Nephron (organoid): Measurements from ENCODE around the gene SLC27A5.
A peak's percentile ranks its signal among the peaks of the same experiment; 100 is the strongest.
"Not testable (repeated sequence)": the region's sequence is repeated elsewhere in the genome, so short reads cannot be mapped to it uniquely, and the experiment has no call there.

Experiments
- H3K27ac Mint-ChIP-seq, 3 experiments: 2 replicates each; pipeline ENCODE4 v1.8.0; 2020; ENCODE audit warnings: mixed read lengths in 3 of 3, mild to moderate bottlenecking in 2 of 3, moderate library complexity in 1 of 3
- H3K27me3 Mint-ChIP-seq: 2 replicates; pipeline ENCODE4 v1.8.0; 2021; ENCODE audit warnings: low read depth, mild to moderate bottlenecking, moderate library complexity, mixed read lengths
- H3K36me3 Mint-ChIP-seq: 2 replicates; pipeline ENCODE4 v1.8.0; 2020; ENCODE audit warnings: low read depth, mixed read lengths
- H3K4me1 Mint-ChIP-seq: 2 replicates; pipeline ENCODE4 v1.8.0; 2020; ENCODE audit warnings: mixed read lengths
- H3K4me3 Mint-ChIP-seq, 3 experiments: 2 replicates each; pipeline ENCODE4 v1.8.0; 2020; ENCODE audit warnings: mild to moderate bottlenecking in 3 of 3, mixed read lengths in 3 of 3, moderate library complexity in 2 of 3
- H3K9me3 Mint-ChIP-seq: 2 replicates; pipeline ENCODE4 v1.8.0; 2020; ENCODE audit warnings: mixed read lengths
- CTCF ChIP-seq, 3 experiments: fragments of 200-600 bp; sonication (generic); IDR thresholded peaks; one replicate each; pipeline ENCODE4 v1.5.0; 2021; ENCODE audit warnings: antibody characterized with exemption in 3 of 3; ENCODE audit not compliant: unreplicated experiment in 3 of 3

Gene SLC27A5

GRCh38 chr19:58547323-58548312 lies 35.8 kb upstream of the SLC27A5 start:
- peak overlapping the region; percentile 97 to 99 (median 97) for H3K4me3 Mint-ChIP-seq
- peaks cover 9% of the 10 kb centered on the region for H3K27me3 Mint-ChIP-seq
- no peaks in the 10 kb centered on the region for H3K9me3 Mint-ChIP-seq
- H3K27ac Mint-ChIP-seq = peak overlapping the region in 2 of 3 experiments; percentile 44 to 54
- peaks cover 53% of the 10 kb centered on the region for H3K36me3 Mint-ChIP-seq
- TF ChIP-seq CTCF (IDR thresholded peaks at IDR 0.05; ENCODE audit: unreplicated experiment in 3 of 3) = no peak
- H3K4me1 Mint-ChIP-seq = peaks cover 27% of the 10 kb centered on the region

- Mint-ChIP-seq H3K9me3 (no peaks in the 10 kb centered on the region), H3K4me1 (peaks cover 27% of the 10 kb centered on the region), H3K36me3 (peaks cover 43% of the 10 kb centered on the region), H3K4me3 (peak overlapping the region; percentile 97 to 99 (median 97)), H3K27me3 (peaks cover 10% of the 10 kb centered on the region), H3K27ac (peak overlapping the region; percentile 70 to 93 (median 92))
- no peak for TF ChIP-seq CTCF (IDR thresholded peaks at IDR 0.05; ENCODE audit: unreplicated experiment in 3 of 3)
Measured at GRCh38 chr19:58546019-58546530, 34.3 kb upstream of the SLC27A5 start.

GRCh38 chr19:58545286-58546018 lies 33.7 kb upstream of the SLC27A5 start:
- H3K27ac Mint-ChIP-seq = peak overlapping the region; percentile 70 to 93 (median 92)
- peaks cover 40% of the 10 kb centered on the region for H3K36me3 Mint-ChIP-seq
- peak overlapping the region; percentile 97 to 99 (median 97) for H3K4me3 Mint-ChIP-seq
- no peaks in the 10 kb centered on the region for H3K9me3 Mint-ChIP-seq
- TF ChIP-seq CTCF (IDR thresholded peaks at IDR 0.05; ENCODE audit: unreplicated experiment in 3 of 3) = no peak
- H3K27me3 Mint-ChIP-seq = peaks cover 11% of the 10 kb centered on the region
- H3K4me1 Mint-ChIP-seq = peaks cover 27% of the 10 kb centered on the region

GRCh38 chr19:58544591-58545285 lies 32.9 kb upstream of the SLC27A5 start:
- Mint-ChIP-seq H3K9me3 (no peaks in the 10 kb centered on the region), H3K36me3 (peaks cover 37% of the 10 kb centered on the region), H3K4me3 (peak overlapping the region; percentile 97 to 99 (median 97)), H3K4me1 (peaks cover 27% of the 10 kb centered on the region), H3K27me3 (peaks cover 16% of the 10 kb centered on the region), H3K27ac (peak overlapping the region; percentile 99 to 100 (median 99))
- no peak for TF ChIP-seq CTCF (IDR thresholded peaks at IDR 0.05; ENCODE audit: unreplicated experiment in 3 of 3)

- Mint-ChIP-seq H3K9me3 (no peaks in the 10 kb centered on the region), H3K36me3 (peaks cover 31% of the 10 kb centered on the region), H3K27me3 (peaks cover 21% of the 10 kb centered on the region), H3K27ac (peak within 1 kb of the TSS; percentile 99 to 100 (median 99)), H3K4me1 (peaks cover 27% of the 10 kb centered on the region), H3K4me3 (peak within 1 kb of the TSS; percentile 97 to 99 (median 97))
- no peak for TF ChIP-seq CTCF (IDR thresholded peaks at IDR 0.05; ENCODE audit: unreplicated experiment in 3 of 3)
Measured at GRCh38 chr19:58543826-58544590, 32.2 kb upstream of the SLC27A5 start, which contains the start of gene TRIM28. Gene TRIM28, plus strand, starts transcription at chr19:58544064. Its CDS starts 694 bp downstream, at chr19:58544758.

- Mint-ChIP-seq H3K27ac (peak overlapping the region; percentile 60 to 100 (median 99)), H3K4me1 (peaks cover 32% of the 10 kb centered on the region), H3K27me3 (peaks cover 25% of the 10 kb centered on the region), H3K36me3 (peaks cover 22% of the 10 kb centered on the region), H3K4me3 (peak overlapping the region in 1 of 3 experiments; percentile 15)
- not testable (repeated sequence) for H3K9me3 Mint-ChIP-seq
Measured at GRCh38 chr19:58542641-58543372, 31.0 kb upstream of the SLC27A5 start.

- peak overlapping the region; percentile 95 to 96 (median 96) for H3K27ac Mint-ChIP-seq
- H3K27me3 Mint-ChIP-seq = peaks cover 25% of the 10 kb centered on the region
- H3K4me3 Mint-ChIP-seq = peak overlapping the region; percentile 38 to 67 (median 43)
- not testable (repeated sequence) for H3K36me3 Mint-ChIP-seq, H3K9me3 Mint-ChIP-seq
- H3K4me1 Mint-ChIP-seq = peaks cover 11% of the 10 kb centered on the region
Measured at GRCh38 chr19:58539169-58539559, 27.4 kb upstream of the SLC27A5 start.
